HepG2 (cell line): Measurements from ENCODE around the gene RAE1. TPM values are rescaled to one million over a fixed set of nuclear protein-coding genes. Genes with fewer than 3 reads are reported as not detected.

Experiments
- BATF2 ChIP-seq: sonication (generic); formaldehyde crosslinking; IDR thresholded peaks from 2 replicates; pipeline ENCODE4 v1.8.0; 2022; ENCODE audit warnings: mild to moderate bottlenecking, missing genetic modification reagents, moderate library complexity
- CSRNP1 ChIP-seq: sonication (generic); formaldehyde crosslinking; IDR thresholded peaks from 2 replicates; pipeline ENCODE4 v1.8.1; 2023; ENCODE audit warnings: mild to moderate bottlenecking, missing genetic modification reagents
- PBX3 ChIP-seq: sonication (generic); formaldehyde crosslinking; IDR thresholded peaks from 2 replicates; pipeline ENCODE4 v1.8.1; 2023; ENCODE audit warnings: missing genetic modification reagents, inconsistent platforms, borderline replicate concordance
- PRDM10 ChIP-seq: sonication (generic); formaldehyde crosslinking; IDR thresholded peaks from 2 replicates; pipeline ENCODE4 v1.4.0; 2020; ENCODE audit warnings: low read depth, missing genetic modification reagents
- TCF7 ChIP-seq: sonication (generic); IDR thresholded peaks from 2 replicates; pipeline ENCODE4 v1.6.1; 2016; ENCODE audit warnings: antibody characterized with exemption, low read depth
- THAP11 ChIP-seq: IDR thresholded peaks from 2 replicates; pipeline ENCODE4 v1.6.1; 2016; ENCODE audit warnings: missing biosample characterization, missing genetic modification reagents
- USF2 ChIP-seq, 2 experiments: sonication (generic) in 1 of 2; formaldehyde crosslinking in 1 of 2; IDR thresholded peaks; 2 replicates each; pipeline versions ENCODE4 v1.5.1 to v1.6.1; 2011 to 2020; ENCODE audit warnings: borderline replicate concordance in 1 of 2, low read depth in 1 of 2, low read length in 1 of 2, mild to moderate bottlenecking in 1 of 2, missing genetic modification reagents in 1 of 2, moderate library complexity in 1 of 2
- ZBTB10 ChIP-seq: sonication (generic); formaldehyde crosslinking; IDR thresholded peaks from 2 replicates; pipeline ENCODE4 v1.4.0; 2020; ENCODE audit warnings: missing genetic modification reagents, borderline replicate concordance
- ZMYM2 ChIP-seq: sonication (generic); formaldehyde crosslinking; IDR thresholded peaks from 2 replicates; pipeline ENCODE4 v1.8.0; 2022; ENCODE audit warnings: mild to moderate bottlenecking, missing genetic modification reagents
- ZNF33B ChIP-seq: sonication (generic); formaldehyde crosslinking; IDR thresholded peaks from 2 replicates; pipeline ENCODE4 v1.5.1; 2020; ENCODE audit warnings: mild to moderate bottlenecking, missing genetic modification reagents
- ZNF615 ChIP-seq: sonication (generic); formaldehyde crosslinking; IDR thresholded peaks from 2 replicates; pipeline ENCODE4 v1.5.0; 2020; ENCODE audit warnings: mild to moderate bottlenecking, missing genetic modification reagents, borderline replicate concordance
- polyA plus RNA-seq, 8 experiments: library from polyadenylated mRNA; depleted of rRNA in 3 of 8; stranded (reverse) in 7 of 8; unstranded in 1 of 8; fragments of >200 nt; fragmentation: Illumina TruSeq in 4 of 8; extraction: Trizol in 4 of 8; gene quantifications; 2 replicates each; pipeline versions ENCODE4 v1.2.1 to v1.2.3, GENCODE V29; 2011 to 2016; ENCODE audit warnings: low read depth in 4 of 8, missing spikeins in 1 of 8, mixed read lengths in 1 of 8; ENCODE audit not compliant: insufficient read depth in 1 of 8
- total RNA-seq, 5 experiments: library from RNA; depleted of rRNA; stranded (reverse); fragments of >200 nt; fragmentation: Illumina TruSeq; extraction: Trizol; gene quantifications; 2 replicates each; pipeline ENCODE4 v1.2.3, GENCODE V29; 2016; ENCODE audit warnings: low read depth in 1 of 5

Gene RAE1
- total and polyA plus RNA-seq, 2 of the 13 experiments (the other 11 are each of a cell fraction or from before 2014, with no cell fraction given) = 36.1 to 72.9 TPM

GRCh38 chr20:57390604-57391438 lies 39.8 kb downstream of the RAE1 start, which contains the start of gene RBM38 (continued):
- peak; percentile 65; the same call in 1 of the 2 replicates for TF ChIP-seq ZBTB10 (CRISPR knock-in tag)
- TF ChIP-seq ZNF615 (CRISPR knock-in tag) = no peak
- TF ChIP-seq THAP11 = peak; percentile 95
- TF ChIP-seq USF2 (IDR thresholded peaks at IDR 0.05; ENCODE audit: low read depth, low read length) = no peak
- TF ChIP-seq USF2 (CRISPR knock-in tag; IDR thresholded peaks at IDR 0.05; ENCODE audit: borderline replicate concordance) = no peak
- no peak for TF ChIP-seq ZMYM2 (CRISPR knock-in tag)
- TF ChIP-seq CSRNP1 (CRISPR knock-in tag) = no peak
- TF ChIP-seq ZNF33B = no peak
- TF ChIP-seq PBX3 = peak; percentile 24; the same call in 1 of the 2 replicates
- TF ChIP-seq BATF2 (CRISPR knock-in tag) = no peak
- TF ChIP-seq PRDM10 (CRISPR knock-in tag) = no peak
- no peak for TF ChIP-seq TCF7
